Measurements from ENCODE around the gene NCOA5.

The NCOA5 gene

DNA sequence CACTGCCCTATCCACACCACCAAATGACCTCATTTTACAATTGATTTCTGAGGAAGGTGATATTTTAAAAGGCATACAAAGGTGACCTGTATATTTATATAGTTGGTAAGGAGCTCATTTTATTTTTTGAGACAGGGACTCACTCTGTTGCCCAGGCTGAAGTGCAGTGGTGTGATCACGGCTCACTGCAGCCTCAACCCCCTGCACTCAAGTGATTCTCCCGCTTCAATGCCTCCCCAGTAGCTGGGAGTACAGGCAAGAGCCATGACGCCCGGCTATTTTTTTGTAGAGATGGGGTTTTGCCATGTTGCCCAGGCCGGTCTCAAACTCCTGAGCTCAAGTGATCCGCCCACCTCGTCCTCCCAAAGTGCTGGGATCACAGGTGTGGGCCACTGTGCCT is 13.0 kb downstream of the NCOA5 start:
- Histone ChIP-seq H3K9ac (ENCODE audit: low read length) (no peak overlapping the region), H3K56ac (ENCODE audit: low read length) (no peak overlapping the region), H3K4me3 (ENCODE audit: low read length) (no peak overlapping the region), H4K5ac (ENCODE audit: low read length) (no peak overlapping the region), H3K27ac (ENCODE audit: low read depth, low read length) (no peak overlapping the region), H3K79me1 (ENCODE audit: low read length) (peaks cover 7% of the 10 kb centered on the region), H4K8ac (ENCODE audit: low read depth, low read length) (no peak overlapping the region), H3K4ac (ENCODE audit: low read depth, low read length) (no peak overlapping the region), H2BK120ac (ENCODE audit: low read depth, low read length) (no peak overlapping the region), H3K4me2 (ENCODE audit: low read length) (no peak overlapping the region), H2BK15ac (replicated peaks; ENCODE audit: low read depth) (no peak overlapping the region), H3K23ac (ENCODE audit: low read length) (no peak overlapping the region), H3K4me1 (ENCODE audit: control insufficient read depth, low read depth, low read length) (no peaks in the 10 kb centered on the region), H3K36me3 (ENCODE audit: control insufficient read depth, insufficient read depth, low read length) (peaks cover 3% of the 10 kb centered on the region), H3K27me3 (ENCODE audit: insufficient read depth, low read length, poor library complexity) (no peaks in the 10 kb centered on the region), H2AK5ac (ENCODE audit: low read length) (no peak overlapping the region), H3K79me2 (ENCODE audit: control insufficient read depth, insufficient read depth, low read length) (peaks cover 6% of the 10 kb centered on the region), H2BK5ac (ENCODE audit: low read length) (no peak overlapping the region), H3K18ac (ENCODE audit: low read length) (no peak overlapping the region)
- WGBS (ENCODE audit: extremely low coverage, insufficient coverage, low lambda C conversion rate) = no CpG with 5 or more reads among the region's 7 CpGs
- DNase-seq = no peak

DNA sequence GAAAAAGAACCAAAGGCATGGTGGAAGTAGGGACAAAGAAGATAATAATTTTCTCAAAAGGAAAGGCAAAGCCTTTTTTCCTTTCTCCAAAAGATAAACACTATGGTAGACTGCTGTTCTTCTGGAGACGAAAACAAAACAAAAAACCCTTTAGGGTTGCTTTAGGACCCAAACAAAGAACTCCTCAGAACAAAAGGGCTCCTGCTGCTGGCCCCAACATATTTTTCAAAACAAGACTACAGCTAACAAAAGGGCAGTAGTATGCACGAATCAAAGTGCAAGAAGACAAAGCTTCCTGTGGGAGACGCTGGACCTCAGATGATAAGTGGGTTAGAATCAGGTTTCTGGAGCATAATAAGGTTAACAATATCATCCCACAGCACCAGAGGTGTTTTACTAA is 15.8 kb downstream of the NCOA5 start:
- Histone ChIP-seq H2AK5ac (ENCODE audit: low read length) (no peak overlapping the region), H3K27me3 (ENCODE audit: insufficient read depth, low read length, poor library complexity) (no peaks in the 10 kb centered on the region), H2BK5ac (ENCODE audit: low read length) (no peak overlapping the region), H3K18ac (ENCODE audit: low read length) (no peak overlapping the region), H3K4me1 (ENCODE audit: control insufficient read depth, low read depth, low read length) (no peaks in the 10 kb centered on the region), H3K4me2 (ENCODE audit: low read length) (no peak overlapping the region), H3K23ac (ENCODE audit: low read length) (no peak overlapping the region), H2BK120ac (ENCODE audit: low read depth, low read length) (no peak overlapping the region), H3K27ac (ENCODE audit: low read depth, low read length) (no peak overlapping the region), H3K79me1 (ENCODE audit: low read length) (peaks cover 8% of the 10 kb centered on the region), H4K5ac (ENCODE audit: low read length) (no peak overlapping the region), H3K4me3 (ENCODE audit: low read length) (no peak overlapping the region), H3K79me2 (ENCODE audit: control insufficient read depth, insufficient read depth, low read length) (peaks cover 6% of the 10 kb centered on the region), H2BK15ac (replicated peaks; ENCODE audit: low read depth) (no peak overlapping the region), H3K9ac (ENCODE audit: low read length) (no peak overlapping the region), H3K36me3 (ENCODE audit: control insufficient read depth, insufficient read depth, low read length) (peaks cover 3% of the 10 kb centered on the region), H3K4ac (ENCODE audit: low read depth, low read length) (no peak overlapping the region), H3K56ac (ENCODE audit: low read length) (no peak overlapping the region), H4K8ac (ENCODE audit: low read depth, low read length) (no peak overlapping the region)
- DNase-seq = no peak
- no CpG with 5 or more reads among the region's 3 CpGs for WGBS (ENCODE audit: extremely low coverage, insufficient coverage, low lambda C conversion rate)

DNA sequence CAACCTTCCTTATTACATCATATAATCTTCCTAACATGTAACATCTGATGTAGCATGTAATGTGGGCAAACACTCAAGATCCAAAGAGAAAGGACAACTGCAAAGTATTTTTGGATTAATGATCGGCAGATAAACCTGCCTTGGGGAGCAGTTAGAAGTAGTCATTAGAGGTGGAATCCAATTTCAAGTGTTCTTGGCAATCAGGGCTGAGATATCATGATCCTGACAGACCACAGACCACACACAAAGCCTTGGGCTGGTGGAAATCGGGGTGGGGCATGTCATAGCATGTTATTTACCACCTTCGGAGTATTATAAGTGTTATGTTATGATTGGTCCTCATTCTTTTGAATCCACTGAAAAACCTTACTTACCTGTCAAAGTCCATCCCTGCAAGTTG is 16.3 kb downstream of the NCOA5 start:
- Histone ChIP-seq H3K56ac (ENCODE audit: low read length) (no peak overlapping the region), H2BK5ac (ENCODE audit: low read length) (no peak overlapping the region), H2BK120ac (ENCODE audit: low read depth, low read length) (no peak overlapping the region), H3K79me1 (ENCODE audit: low read length) (peaks cover 8% of the 10 kb centered on the region), H3K4me3 (ENCODE audit: low read length) (no peak overlapping the region), H3K27ac (ENCODE audit: low read depth, low read length) (no peak overlapping the region), H3K23ac (ENCODE audit: low read length) (no peak overlapping the region), H4K5ac (ENCODE audit: low read length) (no peak overlapping the region), H3K18ac (ENCODE audit: low read length) (no peak overlapping the region), H4K8ac (ENCODE audit: low read depth, low read length) (no peak overlapping the region), H3K79me2 (ENCODE audit: control insufficient read depth, insufficient read depth, low read length) (peaks cover 4% of the 10 kb centered on the region), H3K4me1 (ENCODE audit: control insufficient read depth, low read depth, low read length) (no peaks in the 10 kb centered on the region), H3K4me2 (ENCODE audit: low read length) (no peak overlapping the region), H3K27me3 (ENCODE audit: insufficient read depth, low read length, poor library complexity) (no peaks in the 10 kb centered on the region), H3K36me3 (ENCODE audit: control insufficient read depth, insufficient read depth, low read length) (peaks cover 3% of the 10 kb centered on the region), H2AK5ac (ENCODE audit: low read length) (no peak overlapping the region), H3K4ac (ENCODE audit: low read depth, low read length) (no peak overlapping the region), H3K9ac (ENCODE audit: low read length) (no peak overlapping the region), H2BK15ac (replicated peaks; ENCODE audit: low read depth) (no peak overlapping the region)
- DNase-seq = no peak
- WGBS (ENCODE audit: extremely low coverage, insufficient coverage, low lambda C conversion rate) = no CpG with 5 or more reads among the region's 3 CpGs

GRCh38 chr20:46073024-46073423 is 16.7 kb downstream of the NCOA5 start:
- H3K79me1 ChIP-seq (ENCODE audit: low read length) = peaks cover 6% of the 10 kb centered on the region
- WGBS (ENCODE audit: extremely low coverage, insufficient coverage, low lambda C conversion rate) = no CpG with 5 or more reads among the region's 4 CpGs
- H3K4me1 ChIP-seq (ENCODE audit: control insufficient read depth, low read depth, low read length) = no peaks in the 10 kb centered on the region
- DNase-seq = no peak
- no peak overlapping the region for H4K8ac ChIP-seq (ENCODE audit: low read depth, low read length)
- H3K4me2 ChIP-seq (ENCODE audit: low read length) = no peak overlapping the region
- no peak overlapping the region for H3K18ac ChIP-seq (ENCODE audit: low read length)
- H3K56ac ChIP-seq (ENCODE audit: low read length) = no peak overlapping the region
- no peak overlapping the region for H3K9ac ChIP-seq (ENCODE audit: low read length)
- H2BK5ac ChIP-seq (ENCODE audit: low read length) = no peak overlapping the region
- no peak overlapping the region for H2BK15ac ChIP-seq (replicated peaks; ENCODE audit: low read depth)
- H3K36me3 ChIP-seq (ENCODE audit: control insufficient read depth, insufficient read depth, low read length) = peaks cover 1% of the 10 kb centered on the region
- H3K23ac ChIP-seq (ENCODE audit: low read length) = no peak overlapping the region
- peaks cover 1% of the 10 kb centered on the region for H3K79me2 ChIP-seq (ENCODE audit: control insufficient read depth, insufficient read depth, low read length)
- no peaks in the 10 kb centered on the region for H3K27me3 ChIP-seq (ENCODE audit: insufficient read depth, low read length, poor library complexity)
- no peak overlapping the region for H3K27ac ChIP-seq (ENCODE audit: low read depth, low read length)
- H2AK5ac ChIP-seq (ENCODE audit: low read length) = no peak overlapping the region
- no peak overlapping the region for H4K5ac ChIP-seq (ENCODE audit: low read length)
- no peak overlapping the region for H3K4ac ChIP-seq (ENCODE audit: low read depth, low read length)
- H3K4me3 ChIP-seq (ENCODE audit: low read length) = no peak overlapping the region
- no peak overlapping the region for H2BK120ac ChIP-seq (ENCODE audit: low read depth, low read length)

GRCh38 chr20:46071573-46071972 is 18.2 kb downstream of the NCOA5 start:
- H2BK120ac ChIP-seq (ENCODE audit: low read depth, low read length) = no peak overlapping the region
- H3K4me3 ChIP-seq (ENCODE audit: low read length) = no peak overlapping the region
- H3K79me2 ChIP-seq (ENCODE audit: control insufficient read depth, insufficient read depth, low read length) = no peaks in the 10 kb centered on the region
- H2BK5ac ChIP-seq (ENCODE audit: low read length) = no peak overlapping the region
- no peak overlapping the region for H4K8ac ChIP-seq (ENCODE audit: low read depth, low read length)
- H3K56ac ChIP-seq (ENCODE audit: low read length) = no peak overlapping the region
- peaks cover 4% of the 10 kb centered on the region for H3K79me1 ChIP-seq (ENCODE audit: low read length)
- H3K36me3 ChIP-seq (ENCODE audit: control insufficient read depth, insufficient read depth, low read length) = peaks cover 2% of the 10 kb centered on the region
- H3K9ac ChIP-seq (ENCODE audit: low read length) = no peak overlapping the region
- H2AK5ac ChIP-seq (ENCODE audit: low read length) = no peak overlapping the region
- no peak overlapping the region for H3K18ac ChIP-seq (ENCODE audit: low read length)
- no peak overlapping the region for H3K27ac ChIP-seq (ENCODE audit: low read depth, low read length)
- WGBS (ENCODE audit: extremely low coverage, insufficient coverage, low lambda C conversion rate) = no CpG with 5 or more reads among the region's 3 CpGs
- H3K27me3 ChIP-seq (ENCODE audit: insufficient read depth, low read length, poor library complexity) = no peaks in the 10 kb centered on the region
- no peak overlapping the region for H4K5ac ChIP-seq (ENCODE audit: low read length)
- no peak for DNase-seq
- no peak overlapping the region for H2BK15ac ChIP-seq (replicated peaks; ENCODE audit: low read depth)
- no peak overlapping the region for H3K4ac ChIP-seq (ENCODE audit: low read depth, low read length)
- H3K4me2 ChIP-seq (ENCODE audit: low read length) = no peak overlapping the region
- no peak overlapping the region for H3K23ac ChIP-seq (ENCODE audit: low read length)
- no peaks in the 10 kb centered on the region for H3K4me1 ChIP-seq (ENCODE audit: control insufficient read depth, low read depth, low read length)

- no peak overlapping the region for H3K27ac ChIP-seq (ENCODE audit: low read depth, low read length)
- H3K23ac ChIP-seq (ENCODE audit: low read length) = no peak overlapping the region
- no peak overlapping the region for H2BK120ac ChIP-seq (ENCODE audit: low read depth, low read length)
- H3K18ac ChIP-seq (ENCODE audit: low read length) = no peak overlapping the region
- H3K56ac ChIP-seq (ENCODE audit: low read length) = no peak overlapping the region
- H3K27me3 ChIP-seq (ENCODE audit: insufficient read depth, low read length, poor library complexity) = no peaks in the 10 kb centered on the region
- H3K4me1 ChIP-seq (ENCODE audit: control insufficient read depth, low read depth, low read length) = no peaks in the 10 kb centered on the region
- no peak overlapping the region for H4K5ac ChIP-seq (ENCODE audit: low read length)
- DNase-seq = no peak
- H2BK5ac ChIP-seq (ENCODE audit: low read length) = no peak overlapping the region
- no peak overlapping the region for H3K4ac ChIP-seq (ENCODE audit: low read depth, low read length)
- no CpG with 5 or more reads among the region's 20 CpGs for WGBS (ENCODE audit: extremely low coverage, insufficient coverage, low lambda C conversion rate)
- H4K8ac ChIP-seq (ENCODE audit: low read depth, low read length) = no peak overlapping the region
- no peak overlapping the region for H2BK15ac ChIP-seq (replicated peaks; ENCODE audit: low read depth)
- no peak overlapping the region for H3K4me3 ChIP-seq (ENCODE audit: low read length)
- H3K79me2 ChIP-seq (ENCODE audit: control insufficient read depth, insufficient read depth, low read length) = no peaks in the 10 kb centered on the region
- H3K9ac ChIP-seq (ENCODE audit: low read length) = no peak overlapping the region
- H3K4me2 ChIP-seq (ENCODE audit: low read length) = no peak overlapping the region
- peaks cover 2% of the 10 kb centered on the region for H3K79me1 ChIP-seq (ENCODE audit: low read length)
- H2AK5ac ChIP-seq (ENCODE audit: low read length) = no peak overlapping the region
- peaks cover 2% of the 10 kb centered on the region for H3K36me3 ChIP-seq (ENCODE audit: control insufficient read depth, insufficient read depth, low read length)
These were observed 19.4 kb downstream of the NCOA5 start for GRCh38 chr20:46070215-46070900.
